M059J (cell line): ENCODE results near the gene TM7SF3. TPM values are rescaled to one million over a fixed set of nuclear protein-coding genes. Genes with fewer than 3 reads are reported as not detected.
A peak's percentile ranks its signal among the peaks of the same experiment; 100 is the strongest.
"Not testable (repeated sequence)": the region's sequence is repeated elsewhere in the genome, so short reads cannot be mapped to it uniquely, and the experiment has no call there.

ENCODE experiments used
- DNase-seq: peaks from one replicate; pipeline ENCODE4 v3.0.0-alpha.2; 2012; ENCODE audit warnings: low read depth
- total RNA-seq: library from RNA; depleted of rRNA; stranded (reverse); fragments of >200 nt; shearing (Covaris generic); gene quantifications from 2 replicates; pipeline ENCODE4 v1.2.3, GENCODE V29; 2014

The TM7SF3 gene
- total RNA-seq, 1 experiment from 2014 or later, result 93.5 TPM

- DNase-seq, result no peak
Measured at GRCh38 chr12:26979733-26980132, 34.5 kb downstream of the TM7SF3 start.

- no peak for DNase-seq
Measured at GRCh38 chr12:26978801-26979200, 35.4 kb downstream of the TM7SF3 start.

GRCh38 chr12:26976687-26977086, 37.5 kb downstream of the TM7SF3 start:
- DNase-seq, result no peak

GRCh38 chr12:26971963-26972362, 42.2 kb downstream of the TM7SF3 start:
- no peak for DNase-seq

GRCh38 chr12:26970136-26970535, 44.0 kb downstream of the TM7SF3 start:
- DNase-seq, result no peak

- no peak for DNase-seq
Measured at GRCh38 chr12:26966842-26967241, 47.3 kb downstream of the TM7SF3 start.

GRCh38 chr12:26963413-26963812, 50.8 kb downstream of the TM7SF3 start:
- DNase-seq, result no peak

- DNase-seq, result no peak
Measured at GRCh38 chr12:26961803-26962202, 52.4 kb downstream of the TM7SF3 start.

GRCh38 chr12:26961391-26961790, 52.8 kb downstream of the TM7SF3 start:
- not testable (repeated sequence) for DNase-seq

GRCh38 chr12:26954027-26954426, 60.2 kb downstream of the TM7SF3 start:
- DNase-seq, result no peak

GRCh38 chr12:26953447-26953846, 60.7 kb downstream of the TM7SF3 start:
- peak; percentile 7 for DNase-seq

GRCh38 chr12:26948309-26948708, 65.9 kb downstream of the TM7SF3 start:
- no peak for DNase-seq

GRCh38 chr12:26941215-26941594, 73.0 kb downstream of the TM7SF3 start:
- no peak for DNase-seq

GRCh38 chr12:26940516-26941214, 73.5 kb downstream of the TM7SF3 start:
- peak; percentile 14 for DNase-seq

GRCh38 chr12:26939953-26940352, 74.2 kb downstream of the TM7SF3 start:
- no peak for DNase-seq

GRCh38 chr12:26939192-26939832, 74.9 kb downstream of the TM7SF3 start:
- DNase-seq, result peak; percentile 12

GRCh38 chr12:26938701-26939062, 75.5 kb downstream of the TM7SF3 start:
- no peak for DNase-seq

GRCh38 chr12:26937863-26938700, 76.1 kb downstream of the TM7SF3 start, which contains the start of the genes FGFR1OP2 and INTS13:
TSS of gene FGFR1OP2 (plus strand) at chr12:26938470. CDS start at chr12:26954159, 15,689 bp downstream.
TSS of gene INTS13 (minus strand) at chr12:26937981. CDS start at chr12:26936803, 1,178 bp downstream.
- DNase-seq, result peak; percentile 98

- DNase-seq, result no peak
Measured at GRCh38 chr12:26937443-26937862, 76.7 kb downstream of the TM7SF3 start.

- peak; percentile 33 for DNase-seq
Measured at GRCh38 chr12:26936559-26937442, 77.4 kb downstream of the TM7SF3 start.

- DNase-seq, result no peak
Measured at GRCh38 chr12:26935636-26936378, 78.4 kb downstream of the TM7SF3 start.
